GM18867 (cell line): ENCODE results near the gene PRM1.

Source experiments
- ATAC-seq: cut with Tn5 transposase; IDR thresholded peaks from one replicate; pipeline ENCODE4 v1.9.1; 2021; ENCODE audit warnings: mild to moderate bottlenecking, moderate library complexity; ENCODE audit not compliant: unreplicated experiment

PRM1 gene

DNA sequence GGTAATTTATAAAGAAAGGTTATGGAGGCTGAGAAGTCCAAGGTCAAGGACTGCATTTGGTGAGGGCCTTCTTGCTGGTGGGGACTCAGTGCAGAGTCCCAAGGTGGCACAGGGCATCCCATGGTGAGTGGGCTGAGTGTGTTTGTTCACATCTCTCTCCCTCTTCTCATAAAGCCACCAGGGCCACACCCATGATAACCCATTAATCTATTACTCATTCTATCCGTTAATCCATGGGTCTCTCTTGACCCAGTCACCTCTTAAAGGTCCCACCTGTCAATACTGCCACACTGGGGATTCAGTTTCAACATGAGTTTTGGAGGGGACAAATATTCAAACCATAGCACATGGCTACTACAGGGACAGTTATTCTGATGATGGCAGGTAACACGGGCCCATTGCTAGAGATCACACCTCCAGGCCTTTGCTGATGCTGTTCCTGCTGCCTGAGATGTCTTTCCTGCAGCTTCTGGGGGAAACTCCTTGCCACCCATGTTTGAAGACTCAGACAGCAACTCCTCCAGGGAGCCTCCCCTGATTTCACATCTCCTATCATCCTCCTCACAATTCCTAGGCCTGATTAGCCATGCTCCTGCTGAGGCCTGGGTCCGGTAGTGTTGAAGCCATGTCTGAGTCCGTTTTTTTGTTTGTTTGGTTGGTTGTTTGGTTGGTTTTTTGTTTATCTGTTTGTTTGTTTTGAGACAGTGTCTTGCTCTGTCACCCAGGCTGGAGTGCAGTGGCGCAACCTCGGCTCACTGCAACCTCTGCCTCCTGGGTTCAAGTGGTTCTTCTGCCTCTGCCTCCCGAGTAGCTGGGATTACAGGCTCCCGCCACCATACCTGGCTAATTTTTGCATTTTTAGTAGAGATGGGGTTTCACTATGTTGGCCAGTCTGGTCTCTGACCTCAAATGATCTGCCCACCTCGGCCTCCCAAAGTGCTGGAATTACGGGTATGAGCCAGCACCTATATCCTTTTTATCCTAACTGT, 41.2 kb downstream of the PRM1 start:
- no peak for ATAC-seq

DNA sequence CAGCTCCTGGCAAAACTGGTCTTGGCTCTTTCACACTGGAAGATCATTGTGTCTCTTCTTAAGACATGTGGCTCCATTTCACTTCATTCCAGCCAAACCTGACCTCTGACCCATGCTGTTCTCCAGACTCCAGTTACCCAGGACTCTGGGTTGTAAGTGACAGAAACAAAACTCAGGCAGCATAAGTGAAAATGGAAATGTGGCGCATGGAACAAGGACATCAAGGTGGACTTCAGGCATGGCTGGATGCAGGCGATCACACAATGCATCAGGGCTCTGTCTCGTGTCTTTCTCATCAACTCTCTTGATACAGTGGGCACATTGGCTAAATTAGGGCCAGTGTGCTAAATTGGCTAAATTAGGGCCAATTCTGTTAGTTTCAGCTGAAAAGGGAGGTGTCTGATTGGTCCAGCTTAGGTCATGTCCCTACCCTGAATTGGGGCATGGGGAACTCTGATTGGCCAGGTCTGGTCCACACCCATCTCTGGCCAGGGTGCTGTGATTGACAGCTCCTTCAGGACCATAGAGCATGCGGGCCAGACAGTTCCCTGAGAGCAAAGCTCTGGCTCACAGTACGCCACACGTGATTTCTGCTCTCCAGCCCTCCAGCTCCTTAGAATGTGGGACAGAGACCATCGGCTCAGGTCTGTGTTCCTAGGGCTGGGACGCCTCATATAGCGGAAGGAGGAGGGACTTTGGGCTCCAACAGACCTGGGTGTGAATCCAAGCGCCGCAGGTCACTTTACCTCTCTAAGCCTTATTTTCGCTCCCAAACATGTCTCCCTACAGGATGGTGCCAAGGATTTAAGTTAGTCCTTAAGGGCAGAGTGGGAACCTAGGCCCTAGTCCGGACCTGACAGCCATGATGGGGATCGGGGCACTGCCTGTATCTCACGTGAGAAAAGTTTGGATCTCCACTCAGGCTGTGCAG, 42.6 kb downstream of the PRM1 start:
- ATAC-seq: no peak

DNA sequence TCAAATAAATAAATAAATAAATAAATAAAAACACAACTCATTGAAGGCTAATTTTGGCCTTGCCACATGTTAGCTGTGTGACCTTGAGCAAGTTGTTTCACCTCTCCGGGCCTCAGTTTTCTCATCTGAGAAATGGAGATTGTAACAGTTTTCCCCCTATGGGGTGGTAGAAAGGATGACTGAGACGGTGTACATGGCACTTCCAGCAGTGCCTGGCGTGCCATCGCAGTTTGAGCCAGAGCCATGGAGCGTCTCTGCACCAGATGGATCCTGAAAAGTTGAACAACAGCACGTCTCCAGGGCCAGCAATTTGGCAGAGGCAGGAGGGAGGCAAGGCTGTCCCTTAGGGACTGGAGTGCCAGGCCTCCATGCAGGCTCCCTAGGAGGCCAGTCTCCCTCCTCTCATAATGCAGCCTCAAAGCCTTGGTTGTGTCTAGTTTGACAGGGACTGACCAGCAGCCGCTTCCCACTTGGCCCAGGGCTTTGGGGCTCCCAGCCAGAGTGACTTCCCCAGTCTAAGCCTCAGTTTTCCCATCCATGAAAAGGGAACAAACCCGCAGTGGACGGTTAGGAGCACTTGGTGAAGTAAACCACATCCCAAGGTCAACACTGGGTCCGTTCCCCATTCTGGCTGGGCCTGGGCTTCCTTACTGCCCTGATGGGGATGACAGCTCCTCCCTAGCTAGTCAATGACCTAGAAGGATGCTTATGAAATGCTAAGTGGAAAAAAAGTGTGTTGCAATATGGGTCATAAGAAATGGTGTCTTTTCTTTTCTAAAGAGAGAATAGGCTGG, 44.5 kb downstream of the PRM1 start:
- no peak for ATAC-seq

DNA sequence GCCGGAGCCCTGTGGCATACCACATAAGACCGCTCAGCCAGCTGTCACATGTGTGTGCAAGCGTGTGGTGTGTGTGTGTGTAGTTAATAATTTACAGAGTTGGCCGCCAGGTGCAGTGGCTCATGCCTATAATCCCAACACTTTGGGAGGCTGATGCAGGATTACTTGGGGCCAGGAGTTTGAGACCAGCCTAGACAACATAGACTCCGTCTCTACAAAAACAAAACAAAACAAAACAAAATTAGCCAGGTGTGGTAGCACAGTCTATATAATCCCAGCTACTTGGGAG, 45.5 kb downstream of the PRM1 start:
- no peak for ATAC-seq

DNA sequence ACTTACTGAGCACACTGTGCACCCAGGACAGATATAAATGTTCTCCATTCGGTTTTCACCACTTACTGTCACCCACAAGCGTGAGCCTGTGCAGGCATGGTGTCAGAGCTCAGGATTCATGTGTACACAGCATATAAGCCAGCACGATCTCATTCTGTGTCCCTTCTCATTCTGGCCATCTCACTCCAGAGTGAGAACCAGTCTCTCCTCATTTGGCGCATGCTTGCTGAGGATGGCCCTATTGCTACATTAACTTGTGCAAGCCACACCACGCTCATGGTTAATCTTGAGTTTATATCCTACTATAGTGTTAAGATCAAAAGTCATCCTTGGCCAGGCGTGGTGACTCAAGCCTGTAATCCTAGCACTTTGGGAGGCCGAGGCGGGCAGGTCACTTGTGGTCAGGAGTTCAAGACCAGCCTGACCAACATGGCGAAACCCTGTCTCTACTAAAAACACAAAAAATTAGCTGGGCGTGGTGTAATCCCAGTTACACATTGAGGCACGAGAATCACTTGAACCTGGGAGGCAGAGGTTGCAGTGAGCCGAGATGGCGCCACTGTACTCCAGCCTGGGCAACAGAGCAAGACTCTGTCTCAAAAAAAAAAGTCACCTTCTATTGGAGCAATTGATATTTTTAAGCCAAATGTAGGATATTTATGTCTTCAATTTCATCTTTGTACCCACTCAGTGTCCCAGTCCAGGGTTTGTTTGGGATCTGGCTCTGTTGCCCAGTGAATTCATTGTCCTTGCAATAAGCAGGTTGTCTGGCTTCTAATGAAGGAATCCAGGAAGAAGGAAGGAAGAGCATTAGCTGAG, 46.0 kb downstream of the PRM1 start:
- ATAC-seq: no peak

DNA sequence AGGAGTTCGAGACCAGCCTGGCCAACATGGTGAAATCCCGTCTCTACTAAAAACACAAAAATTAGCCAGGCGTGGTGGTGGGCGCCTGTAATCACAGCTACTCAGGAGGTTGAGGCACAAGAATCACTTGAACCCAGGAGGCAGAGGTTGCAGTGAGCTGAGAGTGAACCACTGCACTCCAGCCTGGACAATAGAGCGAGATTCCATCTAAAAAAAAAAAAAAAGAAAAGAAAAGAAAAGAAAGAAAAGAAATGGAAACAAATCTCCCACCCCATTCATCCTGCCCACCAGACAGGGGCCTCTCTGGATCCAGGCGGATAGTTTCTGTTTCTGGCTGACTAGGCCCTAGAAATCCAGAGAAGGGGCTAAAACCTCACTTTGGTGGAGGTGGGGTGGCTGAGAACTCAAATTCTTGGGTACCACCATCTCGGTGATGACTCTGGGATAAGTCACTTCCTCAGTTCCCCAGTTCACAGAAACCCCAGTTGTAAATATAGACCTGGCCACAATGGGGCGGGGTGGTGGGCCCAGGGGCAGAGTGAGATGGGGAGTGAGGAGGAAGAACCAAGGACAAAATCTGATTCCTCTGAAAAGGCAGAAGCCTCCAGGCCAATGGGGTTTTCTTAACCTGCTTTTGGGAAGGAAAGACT, 47.3 kb downstream of the PRM1 start:
- no peak for ATAC-seq

DNA sequence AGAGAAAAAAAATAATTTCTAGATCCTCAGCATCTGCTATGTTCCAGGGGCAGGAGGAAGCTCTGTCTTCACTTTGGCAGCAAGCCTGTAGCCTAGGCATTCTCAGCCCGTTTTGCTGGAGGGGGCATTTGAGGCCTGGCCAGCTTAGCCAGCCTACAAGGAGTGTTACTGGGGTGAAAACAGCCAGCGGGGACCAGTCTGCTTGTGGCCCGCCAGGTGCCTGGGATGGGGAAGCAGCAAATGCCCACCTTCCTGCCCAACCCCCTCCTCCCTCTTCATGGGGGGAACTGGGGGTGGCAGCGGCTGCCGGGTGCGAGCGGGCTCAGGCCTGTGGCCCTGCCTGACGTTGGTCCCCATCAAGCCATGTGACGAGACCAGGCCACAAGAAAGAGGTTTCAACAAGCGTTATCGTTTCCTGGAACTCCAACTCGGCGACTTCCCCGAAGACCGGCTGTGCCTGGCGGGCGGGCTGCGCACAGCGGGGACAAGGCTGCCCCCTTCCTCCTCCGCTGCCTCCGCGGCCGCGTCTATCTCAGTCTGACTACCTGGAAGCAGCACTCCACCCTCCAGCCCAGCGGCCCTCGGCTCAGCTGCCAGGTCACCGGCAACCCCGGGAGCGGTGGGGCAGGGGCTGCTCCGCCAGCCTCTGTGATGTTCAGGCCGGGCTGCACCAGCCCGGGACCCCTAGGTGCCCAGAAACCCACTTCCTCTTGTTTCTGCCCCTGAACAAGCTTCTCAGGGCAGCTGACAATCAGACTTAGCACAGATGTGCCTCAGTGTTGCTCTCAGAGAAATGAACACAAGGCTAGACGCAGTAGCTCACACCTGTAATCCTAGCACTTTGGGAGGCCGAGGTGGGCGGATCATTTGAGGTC, 48.0 kb downstream of the PRM1 start:
- peak; percentile 66 for ATAC-seq

DNA sequence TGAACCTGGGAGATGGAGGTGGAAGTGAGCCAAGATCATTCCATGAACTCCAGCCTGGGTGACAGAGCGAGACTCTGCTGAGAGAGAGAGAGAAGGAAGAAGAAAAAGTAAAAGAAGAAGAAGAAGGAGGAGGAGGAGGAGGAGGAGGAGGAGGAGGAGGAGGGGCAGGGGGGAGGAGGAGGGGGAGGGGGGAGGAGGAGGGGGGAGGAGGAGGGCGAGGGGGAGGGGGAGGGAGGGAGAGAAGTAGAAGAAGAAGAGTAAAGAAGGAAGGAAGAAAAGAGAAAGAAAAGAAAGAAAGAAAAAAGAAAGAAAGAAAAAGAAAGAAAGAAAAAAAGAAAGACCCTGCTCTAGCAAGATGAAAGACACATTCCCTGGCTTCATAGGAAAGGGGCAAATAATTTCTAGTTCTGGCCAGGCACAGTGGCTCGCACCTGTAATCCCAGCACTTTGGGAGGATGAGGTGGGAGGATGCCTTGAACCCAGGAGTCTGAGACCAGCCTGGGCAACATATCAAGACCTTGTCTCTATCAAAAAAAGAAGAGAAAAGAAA, 48.8 kb downstream of the PRM1 start:
- ATAC-seq: no peak

DNA sequence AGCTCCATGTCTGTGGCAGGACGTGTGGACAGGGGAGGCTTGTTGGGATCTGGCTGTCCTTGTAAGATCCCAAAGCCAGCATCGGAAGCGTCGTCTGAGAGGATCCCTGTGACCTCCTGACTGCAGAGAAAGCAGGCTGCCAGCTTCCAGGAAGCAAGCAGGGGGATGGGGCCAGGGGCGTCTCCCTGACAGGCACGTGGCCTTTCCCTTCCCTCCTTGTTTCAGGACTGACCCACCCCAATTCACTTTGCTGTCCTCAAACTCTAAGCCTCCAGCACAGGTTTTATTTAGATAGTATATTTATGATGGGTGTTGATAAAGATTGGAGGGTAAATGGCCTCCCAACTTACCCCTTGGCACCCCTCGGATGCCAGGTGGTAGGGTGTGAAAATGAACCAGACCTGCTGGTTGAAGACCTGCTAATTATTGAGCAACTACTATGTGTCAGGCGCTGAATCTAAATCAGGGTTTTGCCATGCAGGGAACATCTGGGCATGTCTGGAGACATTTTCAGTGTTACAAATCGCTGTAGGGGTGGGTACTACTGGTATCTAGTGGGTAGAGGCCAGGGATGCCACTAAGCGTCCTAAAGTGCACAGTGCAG, 49.7 kb downstream of the PRM1 start:
- no peak for ATAC-seq
